ENCODE measurements around the gene GRM4. TPM values are rescaled to one million over a fixed set of nuclear protein-coding genes. Genes with fewer than 3 reads are reported as not detected.

The GRM4 gene
- total RNA-seq, 5 donors from 2014 or later (not counting 1 experiment from before 2014, with no cell fraction given) = 0.10 to 0.38 (median 0.21) TPM; not detected in 1

DNA sequence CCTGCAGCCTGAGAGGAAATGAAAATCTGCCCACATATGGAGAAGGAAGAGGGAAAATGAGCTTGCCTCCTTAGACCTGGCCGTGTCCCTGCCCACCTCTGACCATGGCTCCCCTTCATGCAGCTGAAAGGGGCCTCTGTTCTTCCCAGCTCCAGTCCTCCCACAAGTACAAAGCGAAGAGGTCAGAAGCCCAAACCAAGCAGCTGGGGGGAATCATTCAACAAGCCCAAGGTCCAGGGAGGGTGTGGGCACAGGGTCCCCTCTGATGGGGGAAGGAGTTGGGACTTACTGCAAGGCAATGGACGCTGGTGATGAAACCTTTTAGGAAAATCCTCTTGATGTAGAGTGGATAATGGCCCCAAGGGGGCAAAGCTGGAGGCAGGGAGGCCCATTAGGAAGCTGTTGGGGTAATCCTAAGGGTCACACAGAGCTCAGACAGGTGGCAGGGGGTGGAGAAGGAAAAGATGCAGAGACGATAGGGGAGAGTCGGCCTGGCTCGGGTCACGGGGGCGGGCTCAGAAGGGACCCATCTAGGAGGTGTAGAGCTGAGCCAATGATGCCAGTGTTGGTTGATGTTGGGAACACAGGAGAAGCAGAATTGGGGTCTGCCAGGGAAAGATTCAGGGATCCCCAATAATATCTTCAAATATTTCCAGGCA is 16.1 kb upstream of the GRM4 start:
- H3K9me3 ChIP-seq = peaks cover 4% of the 10 kb centered on the region
- CTCF ChIA-PET = interaction anchor here (0.6 to 1.7 kb wide), 4 partner anchors 14 to 448 kb away, joined by 3 to 4 read pairs (median 3); no protein-coding TSS in a partner anchor
- H3K9me3 Mint-ChIP-seq = peaks cover 0 to 9% (median 0%) of the 10 kb centered on the region in 3 donors
- H3K27ac ChIP-seq (ENCODE audit: low read length) = no peak overlapping the region
- no peak overlapping the region for H3K27ac Mint-ChIP-seq
- H3K4me3 Mint-ChIP-seq = no peak overlapping the region
- WGBS (ENCODE audit: insufficient coverage) = 74% methylated on average over 6 of the region's 8 CpGs
- no peak for DNase-seq
- H3K4me3 ChIP-seq (ENCODE audit: control insufficient read depth in 1 of 2, extremely low read depth in 1 of 2, low read length in 1 of 2) = no peak overlapping the region
- peaks cover 0 to 4% of the 10 kb centered on the region in 2 experiments for H3K4me1 ChIP-seq (ENCODE audit: control insufficient read depth in 1 of 2, extremely low read depth in 1 of 2, insufficient read depth in 2 of 2, low read length in 2 of 2)
- H3K36me3 Mint-ChIP-seq = no peaks in the 10 kb centered on the region
- ATAC-seq (replicated peaks in 1 of 4) = no peak
- H3K27me3 ChIP-seq (replicated peaks in 1 of 2; ENCODE audit: control insufficient read depth in 2 of 2, extremely low read depth in 1 of 2, insufficient read depth in 2 of 2, low read length in 1 of 2) = peaks cover 0 to 8% of the 10 kb centered on the region in 2 experiments
- H3K36me3 ChIP-seq (ENCODE audit: control insufficient read depth in 2 of 2, extremely low read depth in 1 of 2, insufficient read depth in 1 of 2, low read length in 1 of 2) = no peaks in the 10 kb centered on the region
- POLR2A ChIA-PET = interaction anchor here in 1 of 2 donors (0.5 kb wide), 1 partner anchor 172 kb away, joined by 4 read pairs; no protein-coding TSS in a partner anchor
- peaks cover 2 to 5% of the 10 kb centered on the region in 2 donors for H3K27me3 Mint-ChIP-seq
- H3K4me1 Mint-ChIP-seq = peaks cover 0 to 2% (median 1%) of the 10 kb centered on the region in 3 donors

DNA sequence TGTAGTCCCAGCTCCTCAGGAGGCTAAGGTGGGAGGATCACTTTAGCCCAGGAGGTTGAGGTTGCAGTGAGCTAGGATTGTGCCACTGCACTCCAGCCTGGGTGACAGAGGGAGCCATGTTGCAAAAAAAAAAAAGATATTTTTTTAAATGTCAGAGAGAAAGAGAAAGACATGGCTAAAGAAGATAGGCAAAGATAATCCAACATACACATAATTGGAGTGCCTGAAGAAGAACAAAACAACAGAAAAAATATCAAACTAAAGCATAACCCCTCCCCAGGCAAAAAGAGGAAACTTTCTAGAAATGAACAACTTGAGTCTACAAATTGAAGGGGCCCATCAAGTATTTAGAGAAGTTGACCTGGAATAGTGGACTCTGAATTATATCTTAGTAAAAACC is 14.0 kb upstream of the GRM4 start:
- H3K9me3 ChIP-seq = peaks cover 4% of the 10 kb centered on the region
- peaks cover 0 to 20% of the 10 kb centered on the region in 2 experiments for H3K27me3 ChIP-seq (replicated peaks in 1 of 2; ENCODE audit: control insufficient read depth in 2 of 2, extremely low read depth in 1 of 2, insufficient read depth in 2 of 2, low read length in 1 of 2)
- Mint-ChIP-seq H3K9me3 (peaks cover 0 to 9% (median 0%) of the 10 kb centered on the region in 3 donors), H3K36me3 (no peaks in the 10 kb centered on the region), H3K4me3 (no peak overlapping the region), H3K4me1 (peaks cover 0 to 2% (median under 1%) of the 10 kb centered on the region in 3 donors), H3K27ac (no peak overlapping the region), H3K27me3 (peaks cover 2 to 5% of the 10 kb centered on the region in 2 donors)
- ChIA-PET POLR2A (interaction anchor here in 1 of 2 donors (0.6 kb wide), 1 partner anchor 105 kb away, joined by 9 read pairs; no protein-coding TSS in a partner anchor), CTCF (no interaction called here)
- no peak overlapping the region for H3K27ac ChIP-seq (ENCODE audit: low read length)
- H3K4me3 ChIP-seq (ENCODE audit: control insufficient read depth in 1 of 2, extremely low read depth in 1 of 2, low read length in 1 of 2) = no peak overlapping the region
- peaks cover 0 to 8% of the 10 kb centered on the region in 2 experiments for H3K4me1 ChIP-seq (ENCODE audit: control insufficient read depth in 1 of 2, extremely low read depth in 1 of 2, insufficient read depth in 2 of 2, low read length in 2 of 2)
- DNase-seq = no peak
- H3K36me3 ChIP-seq (ENCODE audit: control insufficient read depth in 2 of 2, extremely low read depth in 1 of 2, insufficient read depth in 1 of 2, low read length in 1 of 2) = no peaks in the 10 kb centered on the region
- ATAC-seq (replicated peaks in 1 of 4) = no peak

DNA sequence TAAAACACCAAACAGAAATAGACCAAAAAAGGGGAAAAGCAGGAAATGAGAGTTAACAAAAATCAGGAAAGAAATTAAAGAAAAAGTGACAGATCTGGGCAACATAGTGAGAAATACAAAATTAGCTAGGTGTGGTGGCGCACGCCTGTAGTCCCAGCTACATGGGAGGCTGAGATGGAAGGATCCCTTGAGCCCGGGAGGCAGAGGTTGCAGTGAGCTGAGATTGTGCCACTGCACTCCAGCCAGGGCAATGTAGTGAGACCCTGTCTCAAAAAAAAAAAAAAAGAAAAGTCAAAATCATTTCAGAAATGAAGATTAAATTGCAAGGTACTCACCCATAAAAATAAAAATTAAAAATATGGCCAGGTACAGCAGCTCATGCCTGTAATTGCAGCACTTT is 13.0 kb upstream of the GRM4 start:
- Histone ChIP-seq H3K4me3 (ENCODE audit: control insufficient read depth in 1 of 2, extremely low read depth in 1 of 2, low read length in 1 of 2) (no peak overlapping the region), H3K27me3 (replicated peaks in 1 of 2; ENCODE audit: control insufficient read depth in 2 of 2, extremely low read depth in 1 of 2, insufficient read depth in 2 of 2, low read length in 1 of 2) (peaks cover 2 to 30% of the 10 kb centered on the region in 2 experiments), H3K36me3 (ENCODE audit: control insufficient read depth in 2 of 2, extremely low read depth in 1 of 2, insufficient read depth in 1 of 2, low read length in 1 of 2) (no peaks in the 10 kb centered on the region), H3K9me3 (peaks cover 4% of the 10 kb centered on the region), H3K27ac (ENCODE audit: low read length) (no peak overlapping the region), H3K4me1 (ENCODE audit: control insufficient read depth in 1 of 2, extremely low read depth in 1 of 2, insufficient read depth in 2 of 2, low read length in 2 of 2) (peaks cover 4 to 17% of the 10 kb centered on the region in 2 experiments)
- peaks cover 0 to 9% (median 0%) of the 10 kb centered on the region in 3 donors for H3K9me3 Mint-ChIP-seq
- ChIA-PET POLR2A (no interaction called here), CTCF (no interaction called here)
- DNase-seq (no peak), ATAC-seq (replicated peaks in 1 of 4) (no peak)
- H3K4me3 Mint-ChIP-seq = no peak overlapping the region
- 94% methylated on average over 2 of the region's 3 CpGs for WGBS (ENCODE audit: insufficient coverage)
- peaks cover 5 to 7% of the 10 kb centered on the region in 2 donors for H3K27me3 Mint-ChIP-seq
- H3K36me3 Mint-ChIP-seq = no peaks in the 10 kb centered on the region
- H3K4me1 Mint-ChIP-seq = peaks cover 2 to 7% (median 4%) of the 10 kb centered on the region in 3 donors
- no peak overlapping the region for H3K27ac Mint-ChIP-seq

DNA sequence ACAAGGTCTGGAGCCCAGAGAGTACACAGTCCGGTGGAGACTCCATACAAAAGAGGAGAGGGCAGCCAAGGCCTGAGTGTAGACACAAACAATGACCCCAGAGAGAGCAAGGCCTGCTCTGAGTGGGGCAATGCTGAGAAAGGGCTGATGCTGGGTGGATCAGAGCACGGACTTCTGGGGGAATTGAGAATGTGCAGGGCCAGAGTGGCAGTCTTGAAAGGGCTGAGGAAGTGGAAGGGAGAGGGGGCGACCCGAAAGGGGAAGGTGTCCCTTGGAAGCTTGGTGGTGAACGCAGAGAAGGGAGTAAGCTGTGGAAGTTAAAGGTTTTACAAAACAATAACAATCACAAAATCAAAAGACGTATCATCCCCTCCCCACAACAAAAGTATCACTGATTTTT is 12.0 kb upstream of the GRM4 start:
- peaks cover 2 to 40% of the 10 kb centered on the region in 2 experiments for H3K27me3 ChIP-seq (replicated peaks in 1 of 2; ENCODE audit: control insufficient read depth in 2 of 2, extremely low read depth in 1 of 2, insufficient read depth in 2 of 2, low read length in 1 of 2)
- no peak overlapping the region for H3K27ac ChIP-seq (ENCODE audit: low read length)
- WGBS (ENCODE audit: insufficient coverage) = 78% methylated on average over 2 of the region's 6 CpGs
- Mint-ChIP-seq H3K27ac (no peak overlapping the region), H3K4me3 (no peak overlapping the region), H3K9me3 (peaks cover 0 to 9% (median 0%) of the 10 kb centered on the region in 3 donors), H3K36me3 (no peaks in the 10 kb centered on the region), H3K4me1 (peaks cover 0 to 10% (median 4%) of the 10 kb centered on the region in 3 donors), H3K27me3 (peaks cover 10 to 16% of the 10 kb centered on the region in 2 donors)
- DNase-seq (no peak), ATAC-seq (replicated peaks in 1 of 4) (no peak)
- ChIA-PET POLR2A (no interaction called here), CTCF (interaction anchor here in 1 of 2 donors (0.7 kb wide), 1 partner anchor 387 kb away, joined by 3 read pairs; no protein-coding TSS in a partner anchor)
- no peak overlapping the region for H3K4me3 ChIP-seq (ENCODE audit: control insufficient read depth in 1 of 2, extremely low read depth in 1 of 2, low read length in 1 of 2)
- H3K36me3 ChIP-seq (ENCODE audit: control insufficient read depth in 2 of 2, extremely low read depth in 1 of 2, insufficient read depth in 1 of 2, low read length in 1 of 2) = no peaks in the 10 kb centered on the region
- H3K4me1 ChIP-seq (ENCODE audit: control insufficient read depth in 1 of 2, extremely low read depth in 1 of 2, insufficient read depth in 2 of 2, low read length in 2 of 2) = peaks cover 4 to 13% of the 10 kb centered on the region in 2 experiments
- H3K9me3 ChIP-seq = peaks cover 4% of the 10 kb centered on the region

DNA sequence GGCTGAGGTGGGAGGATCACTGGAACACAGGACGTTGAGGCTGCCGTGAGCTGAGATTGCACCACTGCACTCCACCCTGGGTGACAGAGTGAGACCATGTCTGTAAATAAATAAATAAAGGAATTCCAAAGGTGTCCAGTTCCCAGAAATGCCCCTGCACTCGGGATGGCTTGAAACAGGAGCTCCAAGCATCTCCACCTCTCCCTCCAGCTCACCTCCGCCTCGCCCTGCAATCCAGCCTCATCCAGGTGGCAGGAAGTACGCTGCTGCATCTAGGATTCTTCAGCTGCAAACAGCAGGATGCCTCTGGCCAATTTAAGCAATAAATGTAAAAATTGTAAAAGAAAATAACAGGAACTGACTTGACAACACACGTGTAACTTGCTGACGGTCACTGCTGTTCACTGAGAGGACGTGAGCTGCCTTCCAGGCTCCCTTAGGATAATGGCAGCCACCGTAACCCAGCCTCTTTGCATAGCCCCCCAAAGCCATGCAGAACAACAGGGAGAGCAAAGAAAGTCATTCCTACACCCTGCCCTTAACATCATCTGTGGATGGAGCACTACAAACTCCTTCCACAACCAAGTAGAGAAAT is 11.4 kb upstream of the GRM4 start:
- H3K27ac Mint-ChIP-seq = no peak overlapping the region
- DNase-seq (no peak), ATAC-seq (replicated peaks in 1 of 4) (no peak)
- H3K4me1 ChIP-seq (ENCODE audit: control insufficient read depth in 1 of 2, extremely low read depth in 1 of 2, insufficient read depth in 2 of 2, low read length in 2 of 2) = peaks cover 4 to 13% of the 10 kb centered on the region in 2 experiments
- H3K4me3 ChIP-seq (ENCODE audit: control insufficient read depth in 1 of 2, extremely low read depth in 1 of 2, low read length in 1 of 2) = no peak overlapping the region
- WGBS (ENCODE audit: insufficient coverage) = 74% methylated on average over 7 of the region's 10 CpGs
- H3K9me3 ChIP-seq = peaks cover 4% of the 10 kb centered on the region
- ChIA-PET CTCF (interaction anchor here in 1 of 2 donors (0.7 kb wide), 1 partner anchor 386 kb away, joined by 3 read pairs; no protein-coding TSS in a partner anchor), POLR2A (no interaction called here)
- H3K9me3 Mint-ChIP-seq = peaks cover 0 to 9% (median 0%) of the 10 kb centered on the region in 3 donors
- H3K27me3 ChIP-seq (replicated peaks in 1 of 2; ENCODE audit: control insufficient read depth in 2 of 2, extremely low read depth in 1 of 2, insufficient read depth in 2 of 2, low read length in 1 of 2) = peaks cover 2 to 44% of the 10 kb centered on the region in 2 experiments
- peaks cover 15 to 20% of the 10 kb centered on the region in 2 donors for H3K27me3 Mint-ChIP-seq
- H3K4me3 Mint-ChIP-seq = no peak overlapping the region
- H3K4me1 Mint-ChIP-seq = peaks cover 0 to 10% (median 4%) of the 10 kb centered on the region in 3 donors
- H3K36me3 Mint-ChIP-seq = no peaks in the 10 kb centered on the region
- H3K27ac ChIP-seq (ENCODE audit: low read length) = no peak overlapping the region
- H3K36me3 ChIP-seq (ENCODE audit: control insufficient read depth in 2 of 2, extremely low read depth in 1 of 2, insufficient read depth in 1 of 2, low read length in 1 of 2) = no peaks in the 10 kb centered on the region

DNA sequence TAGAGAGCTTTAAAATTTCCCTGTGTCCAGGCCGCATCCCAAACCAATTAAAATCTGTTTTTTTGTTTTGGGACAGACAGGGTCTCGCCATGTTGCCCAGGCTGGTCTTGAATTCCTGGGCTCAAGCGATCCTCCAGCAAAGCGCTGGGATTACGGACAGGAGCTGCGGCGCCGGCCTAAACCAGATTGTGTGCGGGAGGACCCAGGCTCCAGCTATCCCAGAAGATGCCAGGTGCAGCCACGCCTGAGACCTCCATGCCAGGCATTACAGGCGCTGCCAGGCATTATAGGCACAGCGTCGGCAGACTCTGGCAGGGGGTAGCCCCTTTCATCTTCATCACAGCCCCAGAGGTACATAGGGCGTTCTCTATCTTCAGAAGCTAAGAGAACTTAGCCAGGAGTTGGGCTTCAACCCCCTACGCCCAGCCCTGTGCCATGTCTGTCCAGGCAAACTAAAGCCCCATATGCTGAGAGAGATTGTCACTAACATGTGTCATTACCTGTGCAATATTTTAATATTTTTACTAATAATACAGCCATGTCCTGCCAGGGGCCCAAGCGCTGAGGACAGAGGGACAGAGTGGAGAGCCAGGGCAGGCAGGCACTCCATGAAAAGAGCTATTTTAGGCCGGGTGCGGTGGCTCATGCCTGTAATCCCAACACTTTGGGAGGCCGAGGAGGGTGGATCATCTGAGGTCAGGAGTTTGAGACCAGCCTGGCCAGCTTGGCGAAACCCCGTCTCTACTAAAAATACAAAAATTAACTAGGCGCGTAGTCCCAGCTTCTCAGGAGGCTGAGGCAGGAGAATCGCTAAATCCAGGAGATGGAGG is 9.8 kb upstream of the GRM4 start:
- ChIA-PET CTCF (interaction anchor here (0.6 to 1.6 kb wide), 6 partner anchors 10 to 975 kb away, joined by 3 to 6 read pairs (median 3); partner anchors contain the start of genes GRM4 (in 1 of the 2) and UQCC2 (in 1 of the 2)), POLR2A (interaction anchor here in 1 of 2 donors (0.5 kb wide), 1 partner anchor 384 kb away, joined by 3 read pairs; no protein-coding TSS in a partner anchor)
- Mint-ChIP-seq H3K36me3 (no peaks in the 10 kb centered on the region), H3K4me1 (peaks cover 0 to 10% (median 4%) of the 10 kb centered on the region in 3 donors), H3K27ac (no peak overlapping the region), H3K9me3 (peaks cover 0 to 9% (median 0%) of the 10 kb centered on the region in 3 donors), H3K27me3 (peaks cover 31 to 35% of the 10 kb centered on the region in 2 donors), H3K4me3 (no peak overlapping the region)
- H3K27ac ChIP-seq (ENCODE audit: low read length) = no peak overlapping the region
- H3K4me3 ChIP-seq (ENCODE audit: control insufficient read depth in 1 of 2, extremely low read depth in 1 of 2, low read length in 1 of 2) = no peak overlapping the region
- H3K4me1 ChIP-seq (ENCODE audit: control insufficient read depth in 1 of 2, extremely low read depth in 1 of 2, insufficient read depth in 2 of 2, low read length in 2 of 2) = peaks cover 4 to 13% of the 10 kb centered on the region in 2 experiments
- DNase-seq = no peak
- H3K9me3 ChIP-seq = peaks cover 4% of the 10 kb centered on the region
- H3K36me3 ChIP-seq (ENCODE audit: control insufficient read depth in 2 of 2, extremely low read depth in 1 of 2, insufficient read depth in 1 of 2, low read length in 1 of 2) = no peaks in the 10 kb centered on the region
- WGBS (ENCODE audit: insufficient coverage) = 80% methylated on average over 16 of the region's 24 CpGs
- ATAC-seq (replicated peaks in 1 of 4) = no peak
- H3K27me3 ChIP-seq (replicated peaks in 1 of 2; ENCODE audit: control insufficient read depth in 2 of 2, extremely low read depth in 1 of 2, insufficient read depth in 2 of 2, low read length in 1 of 2) = peaks cover 2 to 54% of the 10 kb centered on the region in 2 experiments

Data from T-cell (primary cell).